HG02759 (cell line): ENCODE data around the gene TRAF2.

ENCODE experiments used
- ATAC-seq: cut with Tn5 transposase; IDR thresholded peaks from one replicate; pipeline ENCODE4 v1.9.1; 2021; ENCODE audit warnings: mild to moderate bottlenecking, moderate library complexity; ENCODE audit not compliant: unreplicated experiment

The TRAF2 gene

DNA sequence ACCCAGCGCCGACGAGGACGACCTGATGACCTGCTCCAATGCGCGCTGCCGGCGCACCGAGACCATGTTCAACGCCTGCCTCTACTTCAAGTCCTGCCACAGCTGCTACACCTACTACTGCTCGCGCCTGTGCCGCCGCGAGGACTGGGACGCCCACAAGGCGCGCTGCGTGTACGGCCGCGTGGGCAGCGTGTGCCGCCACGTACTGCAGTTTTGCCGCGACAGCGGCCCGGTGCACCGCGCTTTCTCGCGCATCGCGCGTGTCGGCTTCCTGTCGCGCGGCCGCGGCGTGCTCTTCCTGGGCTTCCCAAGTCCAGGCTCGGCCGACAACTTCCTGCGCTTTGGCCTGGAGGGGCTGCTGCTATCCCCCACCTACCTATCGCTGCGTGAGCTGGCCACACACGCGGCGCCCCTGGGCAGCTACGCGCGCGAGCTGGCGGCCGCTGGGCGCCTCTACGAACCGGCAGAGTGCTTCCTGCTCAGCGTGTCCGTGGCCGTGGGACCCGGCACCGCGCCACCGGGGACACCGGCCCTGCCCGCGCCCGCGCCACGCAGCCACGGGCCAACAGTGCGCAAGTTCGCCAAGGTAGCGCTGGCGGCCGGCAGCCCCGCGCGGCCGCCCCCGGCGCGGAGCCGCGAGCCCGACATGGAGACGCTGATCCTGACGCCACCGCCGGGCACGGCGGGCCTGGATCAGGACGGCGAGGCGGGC lies 39.8 kb upstream of the TRAF2 start:
- no peak for ATAC-seq

DNA sequence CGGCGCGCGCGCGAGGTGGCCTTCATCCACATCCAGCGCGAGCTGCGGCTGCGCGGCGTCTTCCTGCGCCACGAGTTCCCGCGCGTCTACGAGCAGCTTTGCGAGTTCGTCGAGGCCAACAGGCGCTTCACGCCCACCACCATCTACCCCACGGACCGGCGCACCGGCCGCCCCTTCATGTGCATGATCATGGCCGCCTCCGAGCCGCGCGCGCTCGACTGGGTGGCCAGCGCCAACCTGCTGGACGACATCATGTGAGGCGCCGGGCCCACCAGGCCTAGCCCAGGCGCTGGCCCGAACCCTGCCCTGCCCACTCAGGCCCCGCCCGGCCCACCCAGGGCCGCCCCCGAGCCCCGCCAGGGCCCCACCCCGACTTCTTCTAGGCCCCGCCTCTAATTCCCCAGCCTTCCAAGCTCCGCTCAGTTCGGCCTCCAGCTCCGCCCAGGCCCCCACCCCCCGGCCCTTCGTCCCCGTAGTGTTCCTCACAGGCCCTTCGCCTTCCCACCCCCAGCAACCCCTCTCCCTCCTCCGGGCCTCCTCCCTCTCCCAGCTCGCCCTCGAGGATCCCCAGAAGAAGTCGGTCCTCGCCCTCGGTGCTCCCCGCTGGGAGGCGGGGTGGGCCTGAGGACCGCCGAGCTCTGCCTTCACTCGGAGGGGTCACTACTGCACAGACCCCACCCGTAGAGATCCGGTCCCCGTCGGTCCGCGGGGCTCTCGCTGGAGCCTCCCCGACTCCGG lies 39.1 kb upstream of the TRAF2 start:
- ATAC-seq: no peak

DNA sequence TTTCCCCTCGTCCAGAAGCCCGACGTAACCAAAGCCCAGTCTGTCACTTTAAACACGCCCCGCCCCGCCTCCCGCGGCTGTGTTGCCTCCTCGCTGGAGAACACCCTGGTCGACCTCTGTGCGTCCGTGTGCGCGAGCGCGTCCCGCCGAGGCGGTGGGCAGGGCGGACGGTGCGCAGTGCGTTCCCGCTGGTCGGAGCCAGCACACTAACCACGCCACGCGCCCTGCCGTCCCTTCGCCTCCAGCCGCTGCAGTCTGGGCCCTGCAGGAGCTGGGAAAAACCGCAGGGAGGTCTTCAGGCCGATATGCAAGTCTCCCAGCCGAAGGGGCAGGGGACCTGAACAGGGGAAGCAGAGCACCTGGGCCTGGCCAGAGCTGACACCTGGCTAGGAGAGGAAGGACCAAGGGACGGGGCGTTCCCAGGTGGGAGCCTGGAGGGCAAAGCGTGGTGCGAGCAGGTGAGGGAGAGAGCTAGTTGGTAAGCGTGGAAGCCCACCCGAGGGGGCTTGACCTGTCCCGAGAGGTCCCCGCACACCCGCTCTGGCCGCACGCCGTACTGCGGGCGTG lies 38.4 kb upstream of the TRAF2 start:
- ATAC-seq: no peak

DNA sequence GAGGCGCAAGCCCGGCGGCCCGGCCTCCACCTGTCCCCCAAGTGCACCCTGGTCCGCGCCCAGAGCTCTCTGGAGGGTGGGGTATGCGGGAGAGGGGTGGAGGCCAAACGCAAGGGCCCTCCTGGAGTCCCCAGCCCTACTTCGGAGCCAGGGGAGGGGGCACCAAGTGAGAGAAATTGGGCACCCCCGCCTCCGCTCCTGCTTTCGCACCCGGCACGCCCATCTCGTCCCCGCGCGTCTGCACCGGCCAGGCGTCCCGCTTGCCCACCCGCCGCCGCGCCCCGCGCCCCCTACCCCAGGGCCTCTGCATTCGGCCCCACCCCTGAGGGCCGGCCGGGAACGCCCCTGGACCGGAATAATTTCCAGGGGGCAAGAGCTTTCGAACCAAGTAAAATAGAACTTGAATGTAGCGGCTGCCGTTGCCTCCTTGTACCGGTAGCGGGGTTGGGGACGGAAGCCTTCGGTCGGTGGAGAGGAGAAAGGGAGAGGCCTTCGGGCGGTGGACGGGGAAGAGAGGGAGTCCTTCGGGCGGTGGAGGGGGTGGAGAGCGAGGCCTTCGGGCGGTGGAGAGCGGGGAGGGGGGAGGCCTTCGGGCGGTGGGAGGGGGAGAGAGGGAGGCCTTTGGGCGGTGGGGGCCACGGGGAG lies 37.8 kb upstream of the TRAF2 start:
- no peak for ATAC-seq

DNA sequence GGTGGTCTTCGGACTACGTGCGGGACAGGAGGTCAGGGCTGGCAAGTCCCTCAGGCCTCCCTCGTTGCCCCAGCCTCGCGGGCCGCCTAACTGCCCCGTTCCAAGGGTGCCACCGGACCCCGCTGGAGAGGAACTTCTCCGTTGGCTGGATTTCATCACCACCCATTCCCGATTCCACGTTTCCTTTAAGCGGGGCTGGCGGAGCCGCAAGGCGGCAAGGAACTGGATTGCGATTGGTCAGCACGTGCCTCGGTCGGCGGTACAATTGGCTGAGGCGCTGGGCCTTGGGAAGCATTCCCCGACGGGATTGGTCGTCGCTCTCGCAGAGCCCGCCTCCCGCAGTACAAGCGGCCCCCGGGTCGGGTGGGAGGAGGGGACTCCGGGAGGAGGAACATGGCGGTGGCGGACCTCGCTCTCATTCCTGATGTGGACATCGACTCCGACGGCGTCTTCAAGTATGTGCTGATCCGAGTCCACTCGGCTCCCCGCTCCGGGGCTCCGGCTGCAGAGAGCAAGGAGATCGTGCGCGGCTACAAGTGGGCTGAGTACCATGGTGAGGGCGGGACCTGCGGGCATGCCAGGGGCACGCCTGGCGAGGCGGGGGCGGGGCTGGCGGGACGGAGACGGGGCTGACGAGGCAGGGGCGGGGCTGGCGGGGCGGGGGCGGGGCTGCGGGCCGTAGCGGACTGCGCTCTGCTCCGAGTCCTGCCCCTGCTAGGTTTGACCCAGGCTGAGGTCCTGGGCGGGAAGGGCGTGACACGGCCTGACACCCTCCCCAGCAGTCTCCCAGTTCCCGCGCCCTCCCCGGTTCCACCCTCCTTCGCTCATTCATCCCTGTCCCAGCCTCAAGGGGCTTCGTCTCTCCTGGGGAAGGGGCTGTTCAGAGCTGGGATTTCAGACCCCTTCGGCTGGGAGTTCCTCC lies 37.0 kb upstream of the TRAF2 start, which contains the start of gene PHPT1:
PHPT1 (plus strand) TSS at position 372 of the 922 bp plus-strand sequence; CDS start at position 394, 22 bp downstream.
- peak; percentile 79 for ATAC-seq

DNA sequence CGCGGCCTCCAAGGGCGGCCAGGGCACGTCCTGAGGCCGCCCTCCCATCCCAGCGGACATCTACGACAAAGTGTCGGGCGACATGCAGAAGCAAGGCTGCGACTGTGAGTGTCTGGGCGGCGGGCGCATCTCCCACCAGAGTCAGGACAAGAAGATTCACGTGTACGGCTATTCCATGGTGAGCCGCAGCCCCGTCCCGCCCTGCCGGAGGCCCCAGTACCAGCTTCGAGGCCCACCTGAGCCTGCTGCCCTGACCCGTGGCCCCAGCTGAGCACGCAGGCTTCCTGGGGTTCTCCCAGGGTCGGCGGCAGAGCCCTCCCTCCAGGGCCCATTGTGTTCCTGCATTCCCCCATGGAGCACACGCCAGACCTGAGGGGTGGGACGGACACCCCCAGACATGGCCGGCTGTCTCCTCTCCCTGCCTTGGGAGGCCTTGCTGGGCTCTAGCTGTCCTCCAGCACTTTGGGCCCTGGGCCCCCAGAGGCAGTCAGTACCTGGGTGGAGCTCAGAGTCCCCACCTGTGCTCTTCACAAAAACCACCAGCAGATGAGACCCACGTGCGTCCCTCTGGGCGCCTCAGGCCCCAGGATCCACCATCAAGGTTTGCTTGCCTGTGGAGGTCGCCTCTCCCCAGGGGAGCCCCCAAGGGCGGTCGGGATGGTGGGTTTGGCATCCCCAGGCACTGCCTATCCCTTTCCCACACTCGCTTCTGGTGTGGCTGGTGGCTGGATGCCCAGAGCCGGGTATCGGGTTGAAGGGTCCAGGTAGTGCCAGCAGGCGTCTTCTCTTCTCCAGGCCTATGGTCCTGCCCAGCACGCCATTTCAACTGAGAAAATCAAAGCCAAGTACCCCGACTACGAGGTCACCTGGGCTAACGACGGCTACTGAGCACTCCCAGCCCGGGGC lies 36.1 kb upstream of the TRAF2 start:
- ATAC-seq: no peak

DNA sequence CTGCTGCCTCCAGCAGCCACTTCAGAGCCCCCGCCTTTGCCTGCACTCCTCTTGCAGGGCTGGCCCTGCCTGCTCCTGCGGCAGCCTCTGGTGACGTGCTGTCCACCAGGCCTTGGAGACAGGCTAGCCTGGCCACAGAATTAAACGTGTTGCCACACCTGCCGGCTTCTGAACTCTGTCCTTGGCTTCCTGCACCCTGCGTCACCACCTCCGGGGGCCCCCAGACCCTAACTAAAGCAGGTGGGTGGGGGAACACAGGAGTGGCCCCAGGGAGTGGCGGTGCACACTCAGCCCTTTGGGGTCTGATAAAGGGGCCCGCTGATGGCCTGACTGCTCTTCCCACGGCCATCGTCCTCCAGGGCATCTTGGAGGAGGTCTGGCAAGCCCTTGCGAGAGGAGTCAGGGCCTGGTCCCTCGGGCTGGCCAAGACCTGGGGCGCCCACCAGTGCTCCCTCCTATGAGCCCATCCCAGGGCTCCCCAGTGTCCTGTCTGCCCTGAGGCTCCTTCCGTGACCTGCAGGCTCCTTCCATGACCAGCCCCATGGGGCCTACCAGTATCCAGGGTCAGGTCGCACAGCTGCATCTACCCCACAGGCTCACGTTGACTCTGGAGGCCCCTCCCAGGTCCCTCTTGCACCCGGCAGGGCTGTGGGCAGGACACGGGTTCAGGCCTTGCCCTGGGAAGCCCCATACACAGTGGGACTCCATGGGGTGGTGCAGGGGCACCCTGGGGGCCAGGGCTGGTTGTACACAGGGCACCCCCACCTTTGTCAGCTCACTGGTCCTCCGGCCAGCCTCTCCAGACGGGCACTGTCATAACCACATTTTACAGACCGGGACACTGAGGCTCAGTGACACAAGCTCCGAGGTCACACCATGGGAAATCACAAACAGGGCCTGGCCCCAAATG lies 35.2 kb upstream of the TRAF2 start:
- ATAC-seq: no peak

DNA sequence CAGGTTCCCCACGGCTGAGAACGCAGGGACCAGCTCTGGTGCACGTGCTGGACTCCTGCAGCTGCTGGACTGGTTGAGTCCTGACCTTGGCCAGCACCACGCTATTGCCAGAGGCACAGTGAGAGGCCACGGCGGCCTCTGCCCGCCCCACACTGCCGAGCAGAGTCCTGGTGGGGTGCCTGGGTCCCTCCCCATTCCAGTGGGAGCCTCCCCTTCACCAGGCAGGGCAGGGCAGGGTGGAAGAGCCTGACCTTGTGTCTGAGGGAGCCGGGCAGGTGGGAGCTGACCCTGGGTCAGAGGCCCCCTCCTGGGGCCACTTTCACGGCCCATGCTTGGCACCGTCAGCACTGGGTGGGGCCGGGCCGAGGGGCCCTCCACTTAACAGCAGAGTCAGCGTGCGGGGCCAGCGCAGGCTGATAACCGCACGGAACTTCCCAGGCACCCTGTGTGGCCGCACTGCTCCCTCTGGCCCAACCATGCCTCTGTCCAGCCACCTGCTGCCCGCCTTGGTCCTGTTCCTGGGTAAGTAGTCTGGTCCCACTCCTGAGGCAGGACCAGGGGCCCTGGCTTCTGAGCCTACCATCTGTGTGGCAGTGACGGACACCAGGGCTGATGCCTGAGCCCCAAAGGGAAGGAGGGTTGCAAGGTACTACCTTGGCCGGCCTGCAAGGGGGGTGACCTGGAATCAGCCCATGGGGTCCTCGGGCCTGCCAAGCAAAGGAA lies 34.2 kb upstream of the TRAF2 start, which contains the start of gene MAMDC4:
MAMDC4 (plus strand) TSS at position 406 of the 723 bp plus-strand sequence; CDS start at position 477, 71 bp downstream.
- no peak for ATAC-seq

DNA sequence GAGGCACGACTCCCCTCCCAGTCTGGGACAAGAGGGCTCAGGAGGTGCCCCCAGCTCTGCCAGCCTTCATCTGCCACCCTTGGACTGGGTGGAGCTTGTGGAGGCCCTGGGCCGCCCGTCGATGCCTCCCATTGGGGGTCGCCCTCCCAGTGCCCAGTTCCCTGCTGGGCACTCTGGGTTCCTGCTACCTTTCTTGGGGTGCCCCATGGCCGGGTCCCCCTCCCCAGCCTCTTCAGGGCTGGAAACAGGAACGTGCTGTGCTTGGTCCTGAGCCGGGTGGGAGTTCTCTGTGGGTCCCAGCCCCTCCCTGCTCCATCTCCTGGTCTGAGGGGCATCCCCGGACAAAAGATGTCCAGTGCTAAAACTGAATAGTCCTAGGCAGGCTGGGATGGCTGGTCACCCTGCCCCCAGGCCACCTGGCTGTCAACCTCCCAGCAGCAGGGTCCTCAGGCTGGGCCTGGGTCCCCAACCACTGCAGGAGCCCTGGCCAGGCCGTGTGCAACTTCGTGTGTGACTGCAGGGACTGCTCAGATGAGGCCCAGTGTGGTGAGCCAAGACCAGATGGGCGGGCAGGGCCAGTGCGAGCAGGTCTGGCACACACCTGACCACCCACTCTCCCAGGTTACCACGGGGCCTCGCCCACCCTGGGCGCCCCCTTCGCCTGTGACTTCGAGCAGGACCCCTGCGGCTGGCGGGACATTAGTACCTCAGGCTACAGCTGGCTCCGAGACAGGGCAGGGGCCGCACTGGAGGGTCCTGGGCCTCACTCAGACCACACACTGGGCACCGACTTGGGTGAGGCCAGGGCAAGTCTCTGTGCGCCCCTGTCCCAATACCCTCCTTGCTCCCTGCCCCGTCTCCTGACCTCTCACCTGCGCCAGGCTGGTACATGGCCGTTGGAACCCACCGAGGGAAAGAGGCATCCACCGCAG lies 33.4 kb upstream of the TRAF2 start:
- ATAC-seq: no peak

DNA sequence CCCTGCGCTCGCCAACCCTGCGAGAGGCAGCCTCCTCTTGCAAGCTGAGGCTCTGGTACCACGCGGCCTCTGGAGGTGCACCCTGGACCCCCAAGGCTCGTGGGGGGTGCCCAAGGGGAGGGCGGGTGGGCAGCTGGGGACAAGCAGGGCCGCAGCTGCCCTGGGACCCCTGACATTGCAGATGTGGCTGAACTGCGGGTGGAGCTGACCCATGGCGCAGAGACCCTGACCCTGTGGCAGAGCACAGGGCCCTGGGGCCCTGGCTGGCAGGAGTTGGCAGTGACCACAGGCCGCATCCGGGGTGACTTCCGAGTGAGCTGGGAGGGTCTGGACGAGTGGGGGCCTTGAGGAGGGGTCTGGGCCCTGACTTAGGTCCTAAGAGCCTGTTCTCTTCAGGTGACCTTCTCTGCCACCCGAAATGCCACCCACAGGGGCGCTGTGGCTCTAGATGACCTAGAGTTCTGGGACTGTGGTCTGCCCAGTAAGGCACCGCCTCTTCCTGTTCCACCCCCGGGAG lies 32.7 kb upstream of the TRAF2 start:
- no peak for ATAC-seq

DNA sequence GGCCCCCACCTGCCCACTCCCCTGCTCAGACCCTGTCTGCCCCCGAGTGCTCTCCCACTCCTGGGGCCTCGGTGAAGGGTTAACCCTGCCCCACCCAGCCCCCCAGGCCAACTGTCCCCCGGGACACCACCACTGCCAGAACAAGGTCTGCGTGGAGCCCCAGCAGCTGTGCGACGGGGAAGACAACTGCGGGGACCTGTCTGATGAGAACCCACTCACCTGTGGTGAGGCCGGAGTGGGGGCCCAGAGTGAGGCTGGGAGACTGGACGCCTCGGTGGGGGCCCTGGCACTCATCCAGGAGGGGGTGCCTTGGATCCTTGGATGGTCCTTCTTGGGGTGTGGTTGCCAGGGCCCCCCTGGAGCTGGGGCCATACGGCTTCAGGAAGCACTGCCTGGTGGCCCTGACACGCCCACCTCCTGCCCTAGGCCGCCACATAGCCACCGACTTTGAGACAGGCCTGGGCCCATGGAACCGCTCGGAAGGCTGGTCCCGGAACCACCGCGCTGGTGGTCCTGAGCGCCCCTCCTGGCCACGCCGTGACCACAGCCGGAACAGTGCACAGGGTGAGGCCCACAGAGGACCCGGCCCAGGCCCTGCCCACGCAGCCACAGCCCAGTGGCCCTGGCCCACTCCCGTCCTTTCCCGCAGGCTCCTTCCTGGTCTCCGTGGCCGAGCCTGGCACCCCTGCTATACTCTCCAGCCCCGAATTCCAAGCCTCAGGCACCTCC lies 32.0 kb upstream of the TRAF2 start:
- no peak for ATAC-seq

DNA sequence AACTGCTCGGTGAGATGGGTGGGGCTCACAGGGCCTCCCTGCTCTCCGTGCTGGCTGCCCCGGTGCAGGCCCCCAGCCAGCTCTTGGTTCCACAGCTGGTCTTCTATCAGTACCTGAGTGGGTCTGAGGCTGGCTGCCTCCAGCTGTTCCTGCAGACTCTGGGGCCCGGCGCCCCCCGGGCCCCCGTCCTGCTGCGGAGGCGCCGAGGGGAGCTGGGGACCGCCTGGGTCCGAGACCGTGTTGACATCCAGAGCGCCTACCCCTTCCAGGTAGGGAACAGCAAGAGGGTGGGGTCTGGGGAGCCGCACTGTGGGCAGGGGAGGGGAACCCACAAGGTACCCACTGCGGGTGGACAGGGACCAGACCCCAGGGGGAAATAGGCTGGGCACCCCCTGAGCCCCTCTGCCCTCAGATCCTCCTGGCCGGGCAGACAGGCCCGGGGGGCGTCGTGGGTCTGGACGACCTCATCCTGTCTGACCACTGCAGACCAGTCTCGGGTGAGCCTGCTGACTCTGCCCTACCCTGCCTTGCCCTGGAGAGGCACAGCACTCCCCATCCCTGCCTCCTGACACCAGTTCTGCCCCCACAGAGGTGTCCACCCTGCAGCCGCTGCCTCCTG lies 31.4 kb upstream of the TRAF2 start:
- no peak for ATAC-seq

DNA sequence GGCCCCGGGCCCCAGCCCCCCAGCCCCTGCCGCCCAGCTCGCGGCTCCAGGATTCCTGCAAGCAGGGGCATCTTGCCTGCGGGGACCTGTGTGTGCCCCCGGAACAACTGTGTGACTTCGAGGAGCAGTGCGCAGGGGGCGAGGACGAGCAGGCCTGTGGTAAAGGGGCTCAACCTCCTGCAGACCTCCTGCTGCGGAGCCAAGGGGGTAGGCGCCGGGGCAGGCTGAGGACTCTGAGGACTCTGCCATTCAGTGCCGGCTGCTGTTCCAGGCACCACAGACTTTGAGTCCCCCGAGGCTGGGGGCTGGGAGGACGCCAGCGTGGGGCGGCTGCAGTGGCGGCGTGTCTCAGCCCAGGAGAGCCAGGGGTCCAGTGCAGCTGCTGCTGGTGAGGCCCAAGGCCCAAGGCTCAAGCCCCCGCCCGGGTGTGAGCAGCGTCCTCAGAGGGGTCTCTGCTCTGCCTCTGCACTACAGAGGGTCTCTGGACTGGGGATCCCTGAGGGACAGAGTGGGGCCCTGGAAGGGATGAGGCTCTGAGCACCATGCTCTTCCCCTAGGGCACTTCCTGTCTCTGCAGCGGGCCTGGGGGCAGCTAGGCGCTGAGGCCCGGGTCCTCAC lies 30.7 kb upstream of the TRAF2 start:
- ATAC-seq: no peak

DNA sequence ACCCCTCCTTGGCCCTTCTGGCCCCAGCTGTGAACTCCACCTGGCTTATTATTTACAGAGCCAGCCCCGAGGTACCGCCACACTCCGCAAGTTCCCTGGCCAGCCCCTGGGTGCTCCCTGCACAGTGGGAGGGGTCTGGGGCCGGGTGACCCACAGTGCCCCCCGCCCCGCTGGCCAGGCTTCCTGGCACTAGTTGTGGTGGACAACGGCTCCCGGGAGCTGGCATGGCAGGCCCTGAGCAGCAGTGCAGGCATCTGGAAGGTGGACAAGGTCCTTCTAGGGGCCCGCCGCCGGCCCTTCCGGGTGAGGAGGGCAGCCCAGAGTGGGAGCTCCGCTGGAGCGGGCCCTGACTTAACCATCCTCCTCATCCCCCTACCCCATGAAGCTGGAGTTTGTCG lies 30.2 kb upstream of the TRAF2 start:
- ATAC-seq: no peak
